Stimulated activated CD8-positive, alpha-beta memory T cell treated with anti-CD3 and anti-CD28 coated beads, Interleukin-12 subunit alpha, Interleukin-12 subunit beta, amount 100 ng/mL, for 4 hours (primary cell): ENCODE results near the gene EXOC3.
A peak's percentile ranks its signal among the peaks of the same experiment; 100 is the strongest.

Source experiments
- DNase-seq: peaks from one replicate; pipeline ENCODE4 v3.0.0-alpha.2; 2020; ENCODE audit warnings: low read depth

EXOC3 gene

DNA sequence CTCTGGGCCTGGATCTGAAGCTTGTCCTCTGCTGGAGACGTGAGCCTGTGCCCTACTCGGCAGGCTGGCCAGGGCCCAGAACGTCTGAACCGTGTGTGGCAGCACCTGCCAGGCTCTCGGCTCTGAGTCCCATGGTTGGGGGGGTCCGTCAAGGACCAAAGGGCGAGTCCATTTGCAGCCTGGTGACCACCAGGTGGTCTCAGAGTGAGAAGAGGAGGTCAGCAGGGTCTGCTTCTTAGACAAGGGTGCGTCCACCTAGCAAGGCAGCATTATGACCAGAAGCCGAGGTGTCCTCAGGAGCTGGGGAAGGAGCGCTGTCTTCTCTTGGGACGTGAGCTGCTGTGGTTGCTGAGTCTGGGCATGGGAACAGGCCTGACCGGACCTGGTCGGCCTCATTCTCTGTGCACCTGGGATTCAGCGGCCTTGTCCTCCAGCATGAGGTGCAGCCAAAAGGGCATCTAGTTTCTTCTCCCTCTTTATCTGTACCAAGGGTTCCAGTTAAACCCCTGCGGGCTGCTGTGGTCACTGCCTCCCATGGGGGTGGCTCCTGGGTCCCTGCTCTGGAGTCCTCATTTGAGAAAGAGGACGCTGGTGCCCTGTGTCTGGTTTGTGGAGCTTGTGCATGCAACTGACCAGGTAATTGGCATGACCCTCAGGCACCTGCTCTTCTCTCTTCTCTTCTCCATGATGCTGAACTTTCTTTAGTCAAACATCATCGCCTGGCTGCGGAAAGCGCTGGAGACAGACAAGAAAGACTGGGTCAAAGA, 14.4 kb downstream of the EXOC3 start:
- DNase-seq: no peak

DNA sequence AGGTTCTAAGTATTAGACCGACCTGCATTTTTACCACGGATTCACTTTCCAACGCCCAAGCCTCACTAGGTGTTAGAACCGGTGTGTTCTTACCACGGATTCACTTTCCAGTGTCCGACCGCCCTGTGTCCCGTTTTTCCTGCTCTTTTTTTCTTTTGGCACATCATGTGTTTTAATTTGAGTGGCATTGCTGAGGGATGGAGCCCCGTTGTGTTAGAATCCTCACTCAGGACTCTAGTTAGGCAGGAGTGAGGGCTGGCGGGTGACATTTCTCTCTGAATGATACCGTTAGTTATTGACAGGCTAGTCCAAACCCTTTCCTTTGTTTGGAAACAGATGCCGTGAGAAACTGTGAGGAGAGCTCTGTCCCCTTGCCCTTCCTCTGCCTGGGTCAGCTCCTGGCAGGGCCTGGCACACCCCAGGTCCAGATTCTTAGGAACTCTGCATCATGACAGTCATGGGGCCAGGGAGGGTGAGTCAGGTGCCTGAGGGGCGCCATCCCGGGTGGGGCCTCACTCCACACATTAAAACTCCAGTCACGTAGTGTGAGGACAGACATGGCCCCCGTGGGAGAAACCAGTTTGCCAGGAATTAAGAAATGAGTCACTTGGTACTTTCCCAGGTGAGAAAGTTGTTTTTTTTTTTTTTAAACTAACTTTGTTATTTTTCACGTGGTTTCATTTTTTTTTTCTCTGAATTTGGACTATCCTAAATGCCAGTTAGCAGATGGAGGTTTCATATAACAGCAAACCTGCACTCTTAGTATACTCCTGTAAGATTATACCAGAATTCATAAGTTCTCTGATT, 15.8 kb downstream of the EXOC3 start:
- no peak for DNase-seq

DNA sequence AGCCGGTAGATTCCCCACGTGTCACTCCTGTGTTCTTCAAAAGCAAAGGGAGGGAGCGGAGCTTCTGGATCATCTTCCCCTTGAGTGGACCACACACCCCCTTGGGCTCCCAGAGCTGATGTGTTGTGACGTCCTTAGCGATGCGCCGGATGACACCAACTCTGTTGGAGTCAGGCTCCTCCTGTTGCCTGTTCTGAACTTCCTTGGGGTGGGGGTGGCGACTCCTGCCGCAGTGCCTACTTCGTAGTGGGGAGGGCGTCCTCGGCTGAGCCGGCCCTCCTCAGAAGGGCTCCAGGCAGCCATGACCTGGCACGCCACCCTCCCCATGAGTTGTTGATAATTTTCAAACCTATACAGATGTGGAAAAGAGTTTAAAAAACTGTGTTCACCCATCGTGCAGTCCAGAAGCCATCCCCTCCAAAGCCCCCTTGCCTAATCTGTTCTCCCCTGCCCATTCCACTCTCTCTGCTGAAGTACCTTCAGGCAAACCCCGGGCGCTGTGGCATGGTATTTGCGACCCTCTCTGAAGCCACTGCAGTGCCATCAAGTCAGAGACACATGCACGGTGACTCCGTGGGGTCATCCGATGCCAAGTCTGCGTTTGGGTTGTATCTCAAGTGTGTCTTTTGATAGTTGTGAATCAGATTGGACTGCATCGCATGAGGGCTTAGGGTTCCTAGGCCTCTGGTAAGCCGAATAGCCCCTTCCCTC, 16.7 kb downstream of the EXOC3 start:
- no peak for DNase-seq

DNA sequence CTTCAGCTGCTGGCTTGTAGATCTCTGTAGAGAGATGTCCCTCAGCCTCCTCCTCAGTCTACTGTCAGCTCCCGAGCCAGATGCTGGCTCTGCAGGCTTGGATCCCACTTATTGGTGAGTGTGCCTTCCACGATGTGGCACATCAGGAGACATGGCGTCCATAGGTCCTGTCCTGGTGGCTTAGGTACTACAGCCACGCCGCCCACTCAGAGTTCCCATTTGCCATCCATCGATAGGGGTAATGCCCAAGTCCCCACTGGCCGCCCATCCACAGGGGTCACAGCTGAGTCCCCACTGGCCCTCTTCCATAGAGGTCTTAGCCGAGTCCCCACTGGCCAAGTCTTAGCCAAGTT, 17.3 kb downstream of the EXOC3 start:
- no peak for DNase-seq

DNA sequence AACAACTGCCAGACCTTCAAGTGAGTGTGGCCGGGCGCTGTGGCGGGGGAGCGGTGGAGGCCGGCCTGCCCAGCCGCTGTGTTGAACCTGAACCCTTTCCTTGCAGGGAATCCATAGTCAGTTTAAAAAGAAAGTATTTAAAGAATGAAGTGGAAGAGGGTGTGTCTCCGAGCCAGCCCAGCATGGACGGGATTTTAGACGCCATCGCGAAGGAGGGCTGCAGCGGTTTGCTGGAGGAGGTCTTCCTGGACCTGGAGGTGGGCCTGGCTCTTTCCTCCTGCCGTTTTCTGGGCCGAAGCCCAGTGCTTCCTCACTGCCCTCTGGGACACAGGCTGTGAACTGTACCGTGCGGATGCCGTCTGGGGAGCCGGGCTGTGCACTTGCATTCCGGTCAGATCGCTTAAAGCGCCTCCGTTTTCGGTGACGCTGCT, 19.1 kb downstream of the EXOC3 start:
- no peak for DNase-seq

DNA sequence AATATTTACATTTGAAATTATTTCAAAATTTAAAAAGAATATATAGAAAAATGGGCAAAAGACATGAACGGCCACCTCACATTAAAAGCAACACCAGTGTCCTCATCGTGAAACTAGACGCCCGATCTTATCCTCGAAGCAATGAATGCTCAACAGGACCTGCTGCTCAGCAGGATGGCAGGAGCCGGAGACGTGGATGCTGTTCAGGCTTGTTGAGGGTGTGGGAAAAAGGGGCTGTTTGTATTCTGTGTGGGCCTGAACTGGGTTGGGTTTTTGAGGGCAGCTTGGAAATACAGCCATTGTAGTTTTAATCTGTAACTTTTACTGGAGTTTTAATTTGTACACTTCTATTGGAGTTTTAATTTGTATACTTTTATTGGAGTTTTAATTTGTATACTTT, 20.3 kb downstream of the EXOC3 start:
- no peak for DNase-seq

DNA sequence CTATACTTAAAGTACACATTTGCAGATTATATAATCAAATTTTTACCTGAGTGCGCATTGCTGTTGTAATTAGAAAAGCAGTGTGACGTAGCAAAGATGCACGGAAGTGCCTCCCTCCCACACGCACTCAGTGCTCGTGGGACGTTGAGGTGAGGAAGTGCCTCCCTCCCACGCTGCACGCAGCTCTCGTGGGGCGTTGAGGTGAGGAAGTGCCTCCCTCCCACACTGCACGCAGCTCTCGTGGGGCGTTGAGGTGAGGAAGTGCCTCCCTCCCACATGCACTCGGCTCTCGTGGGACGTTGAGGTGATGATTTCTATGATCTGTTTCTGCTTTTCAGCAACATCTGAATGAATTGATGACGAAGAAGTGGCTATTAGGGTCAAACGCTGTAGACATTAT, 21.0 kb downstream of the EXOC3 start:
- peak; percentile 77 for DNase-seq

DNA sequence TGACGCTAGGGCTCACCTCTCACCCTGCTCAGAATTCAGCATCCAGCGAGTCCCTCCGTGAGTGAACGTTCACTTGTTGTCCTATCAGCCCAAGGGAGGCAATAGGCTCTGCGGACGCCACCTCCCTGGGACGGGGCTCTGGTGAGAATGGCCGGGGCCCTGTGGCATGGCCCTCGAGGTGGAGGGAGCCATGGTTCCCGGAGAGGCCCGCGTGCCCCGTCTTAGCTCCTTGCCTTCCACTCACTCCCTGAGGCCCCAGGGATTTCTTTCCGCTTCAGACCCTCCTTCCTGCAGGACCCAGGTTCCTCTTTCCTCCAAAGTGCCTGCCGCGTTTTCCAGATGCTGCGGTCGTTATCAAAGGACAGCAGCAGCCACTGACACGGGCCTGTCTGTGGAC, 21.5 kb downstream of the EXOC3 start:
- DNase-seq: no peak

DNA sequence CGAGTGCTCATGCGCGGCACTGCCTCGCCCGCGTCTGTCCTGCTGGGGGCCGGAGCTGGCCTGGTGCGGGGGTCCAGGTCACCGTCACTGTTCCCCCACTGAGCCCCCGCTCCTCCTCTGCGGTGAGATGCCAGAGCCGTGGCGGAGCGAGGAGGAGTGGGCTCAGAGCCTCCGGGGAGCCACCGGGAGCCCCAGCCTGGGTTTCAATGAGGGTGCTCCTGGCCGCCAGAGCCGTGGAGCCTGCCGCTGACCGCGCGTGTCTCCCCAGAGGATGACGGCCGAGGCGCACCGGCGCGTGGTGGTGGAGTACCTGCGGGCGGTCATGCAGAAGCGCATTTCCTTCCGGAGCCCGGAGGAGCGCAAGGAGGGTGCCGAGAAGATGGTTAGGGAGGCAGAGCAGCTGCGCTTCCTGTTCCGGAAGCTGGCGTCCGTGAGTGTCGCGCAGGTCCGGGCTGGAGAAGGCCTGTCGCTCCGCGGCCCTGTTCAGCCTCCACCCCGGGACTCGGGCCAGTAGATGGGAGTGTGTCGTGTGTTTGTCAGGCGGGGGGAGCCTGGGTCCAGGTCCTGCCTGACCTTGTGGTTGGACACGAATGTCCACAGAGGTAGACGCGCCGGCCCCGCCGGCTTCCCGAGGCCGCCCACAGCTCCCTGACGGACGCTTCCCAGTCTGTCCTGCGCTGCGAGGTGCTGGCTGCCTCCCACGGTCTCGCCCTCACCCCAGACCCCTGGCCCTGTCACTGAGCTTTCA, 22.0 kb downstream of the EXOC3 start:
- DNase-seq: no peak

DNA sequence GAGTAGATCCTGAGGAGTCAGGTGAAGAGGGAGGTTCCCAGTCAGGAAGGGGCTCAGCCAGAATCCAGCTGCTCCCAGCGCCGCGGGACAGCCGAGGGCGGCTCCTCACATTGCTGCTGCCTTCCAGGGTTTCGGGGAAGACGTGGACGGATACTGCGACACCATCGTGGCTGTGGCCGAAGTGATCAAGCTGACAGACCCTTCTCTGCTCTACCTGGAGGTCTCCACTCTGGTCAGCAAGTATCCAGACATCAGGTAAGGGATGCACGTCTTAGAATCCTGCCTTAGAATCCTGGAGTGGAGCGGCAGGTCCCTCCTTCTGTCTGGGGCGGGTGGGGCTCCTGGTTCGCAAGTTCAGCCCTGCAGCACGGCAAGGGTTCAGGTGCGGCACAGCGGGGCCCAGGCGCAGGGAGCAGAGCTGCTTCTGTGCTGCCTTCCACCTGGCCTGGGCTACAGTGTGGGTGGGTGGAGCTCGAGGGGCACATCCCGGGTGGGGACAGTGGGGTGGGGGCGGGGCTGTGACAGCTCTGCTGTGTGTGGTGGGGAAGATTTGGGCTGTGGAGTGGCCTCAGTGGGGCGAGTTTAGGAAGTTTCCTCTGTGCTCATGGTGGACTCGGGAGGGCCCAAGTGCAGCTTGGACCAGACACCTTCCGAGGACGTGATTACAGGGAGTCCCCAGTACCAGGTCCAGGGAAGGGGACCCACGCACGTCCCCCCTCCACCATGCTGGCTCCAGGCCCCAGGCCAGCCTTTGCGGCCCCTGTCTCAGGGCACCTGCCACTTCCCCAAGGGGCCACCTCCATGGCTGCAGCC, 22.8 kb downstream of the EXOC3 start:
- no peak for DNase-seq

DNA sequence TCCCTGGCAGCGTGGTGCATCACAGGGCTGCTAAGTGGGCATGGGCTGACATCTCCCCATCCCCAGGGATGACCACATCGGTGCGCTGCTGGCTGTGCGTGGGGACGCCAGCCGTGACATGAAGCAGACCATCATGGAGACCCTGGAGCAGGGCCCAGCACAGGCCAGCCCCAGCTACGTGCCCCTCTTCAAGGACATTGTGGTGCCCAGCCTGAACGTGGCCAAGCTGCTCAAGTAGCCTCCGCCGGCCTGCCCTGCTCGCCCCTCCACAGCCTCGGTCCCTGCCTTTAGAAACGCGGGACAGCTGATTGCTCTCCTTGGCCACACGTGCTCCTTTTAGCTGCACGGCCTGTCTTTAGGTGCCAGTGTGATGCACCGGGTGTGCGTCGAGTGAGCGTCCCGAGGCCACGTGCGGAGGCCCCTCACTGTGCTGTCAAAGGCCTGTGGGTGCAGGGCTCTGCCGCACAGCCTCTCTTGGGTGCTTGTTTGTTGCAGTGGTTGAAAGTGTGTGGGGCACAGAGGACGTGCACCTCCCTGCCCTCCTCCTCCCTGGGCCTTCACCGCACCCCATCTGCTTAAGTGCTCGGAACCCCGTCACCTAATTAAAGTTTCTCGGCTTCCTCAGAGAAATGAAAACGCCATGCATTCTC, 23.8 kb downstream of the EXOC3 start:
- DNase-seq: no peak

DNA sequence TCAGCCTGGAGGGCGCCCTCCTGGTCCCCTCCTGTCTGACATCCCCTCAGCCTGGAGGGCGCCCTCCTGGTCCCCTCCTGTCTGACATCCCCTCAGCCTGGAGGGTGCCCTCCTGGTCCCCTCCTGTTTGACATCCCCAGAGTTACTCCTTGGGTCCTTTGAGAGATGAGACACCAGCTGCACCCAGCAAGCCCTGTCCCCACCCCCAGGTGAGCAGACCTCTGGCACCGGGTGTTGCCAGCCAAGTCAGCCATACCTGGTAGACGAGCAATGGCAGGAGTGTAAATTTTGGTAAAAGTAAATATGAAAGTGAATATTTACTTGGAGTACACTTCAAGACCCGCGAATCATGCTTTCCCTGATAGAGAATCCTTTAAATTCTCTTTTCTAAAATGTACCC, 25.4 kb downstream of the EXOC3 start:
- no peak for DNase-seq

DNA sequence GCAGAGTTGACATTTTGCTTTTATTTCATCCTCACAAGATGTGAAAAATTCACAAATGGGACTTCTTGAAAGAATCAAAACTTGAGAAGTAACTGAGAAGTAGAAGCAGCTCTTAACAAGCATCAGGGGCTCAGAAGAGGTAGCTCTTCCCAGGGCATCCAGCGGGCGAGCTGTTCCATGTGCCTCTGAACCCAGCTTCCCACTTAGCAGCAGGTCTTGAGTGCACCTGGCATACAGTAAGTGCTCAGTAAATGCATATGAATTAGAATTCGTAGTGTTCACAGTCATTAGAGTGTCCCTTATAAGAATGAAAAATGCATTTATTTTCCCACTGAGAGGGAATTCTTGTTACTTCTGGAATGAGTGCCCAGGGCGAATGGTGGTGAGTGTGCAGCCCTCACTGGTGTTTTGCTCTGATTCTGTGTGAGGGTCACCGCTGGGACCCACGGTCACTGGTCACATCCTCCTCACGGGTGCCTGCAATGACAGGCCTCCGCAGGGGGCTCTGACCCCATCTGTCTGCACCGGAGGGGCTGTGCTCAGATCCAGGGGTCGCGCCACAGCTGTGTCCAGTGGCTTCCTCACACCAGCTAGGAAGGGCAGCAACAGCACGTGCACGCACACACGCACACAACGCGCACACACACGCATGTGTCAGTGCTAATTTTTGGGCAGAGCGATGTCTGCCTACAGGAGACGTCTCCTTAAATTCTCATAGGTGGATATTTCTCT, 26.9 kb downstream of the EXOC3 start:
- no peak for DNase-seq

DNA sequence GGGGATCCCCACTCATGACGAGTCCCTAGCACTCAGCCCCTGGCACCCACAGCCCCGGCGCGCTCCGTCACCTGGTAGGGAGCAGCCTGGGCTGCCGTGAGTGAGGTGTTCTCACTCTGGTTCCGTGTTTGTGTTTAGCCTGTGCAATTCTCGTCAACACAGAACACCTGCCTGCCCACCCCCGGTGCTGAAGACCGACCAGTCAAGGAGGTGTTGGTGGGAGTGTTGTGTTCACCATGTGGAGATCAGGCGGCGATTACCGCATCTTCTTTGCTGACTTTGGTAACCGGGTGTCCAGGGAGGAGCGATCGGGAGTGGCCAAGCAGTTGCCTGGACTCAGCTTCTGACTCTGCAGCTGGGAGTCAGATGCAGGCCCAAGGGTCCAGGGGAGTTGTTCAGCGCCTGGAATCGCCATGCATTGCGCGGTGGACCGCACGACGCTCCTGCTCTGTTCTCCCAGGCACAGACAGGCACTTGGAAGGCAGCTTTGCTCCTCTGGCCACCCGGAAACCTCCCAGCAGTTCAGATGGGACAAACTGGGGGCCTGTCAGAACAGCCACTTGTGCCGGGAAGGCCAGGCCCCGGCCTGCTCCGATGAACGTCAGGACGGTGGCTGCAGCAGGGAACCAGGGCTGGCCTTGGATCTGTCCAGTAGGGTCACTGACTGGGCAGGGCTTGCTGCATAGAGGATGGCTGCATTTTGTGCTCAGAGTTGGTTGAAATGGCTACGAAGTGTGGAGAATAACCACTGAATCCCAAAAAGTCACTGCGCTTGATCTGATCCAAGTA, 28.2 kb downstream of the EXOC3 start:
- DNase-seq: no peak

DNA sequence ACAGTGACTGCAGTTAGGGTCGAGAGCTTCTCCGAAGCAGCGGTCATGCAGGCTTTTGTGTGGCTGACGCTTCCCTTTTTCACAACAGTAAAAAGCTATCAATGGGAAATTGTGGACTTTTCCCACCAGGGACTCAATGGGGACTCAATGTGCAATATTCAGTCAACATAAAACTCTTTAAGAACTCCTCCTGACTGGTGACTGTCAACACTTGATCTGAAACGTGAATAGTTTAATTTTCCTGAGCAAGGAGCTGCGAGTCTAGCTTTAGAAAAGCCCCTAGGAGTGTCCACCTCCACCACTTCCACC, 28.7 kb downstream of the EXOC3 start:
- DNase-seq: no peak

DNA sequence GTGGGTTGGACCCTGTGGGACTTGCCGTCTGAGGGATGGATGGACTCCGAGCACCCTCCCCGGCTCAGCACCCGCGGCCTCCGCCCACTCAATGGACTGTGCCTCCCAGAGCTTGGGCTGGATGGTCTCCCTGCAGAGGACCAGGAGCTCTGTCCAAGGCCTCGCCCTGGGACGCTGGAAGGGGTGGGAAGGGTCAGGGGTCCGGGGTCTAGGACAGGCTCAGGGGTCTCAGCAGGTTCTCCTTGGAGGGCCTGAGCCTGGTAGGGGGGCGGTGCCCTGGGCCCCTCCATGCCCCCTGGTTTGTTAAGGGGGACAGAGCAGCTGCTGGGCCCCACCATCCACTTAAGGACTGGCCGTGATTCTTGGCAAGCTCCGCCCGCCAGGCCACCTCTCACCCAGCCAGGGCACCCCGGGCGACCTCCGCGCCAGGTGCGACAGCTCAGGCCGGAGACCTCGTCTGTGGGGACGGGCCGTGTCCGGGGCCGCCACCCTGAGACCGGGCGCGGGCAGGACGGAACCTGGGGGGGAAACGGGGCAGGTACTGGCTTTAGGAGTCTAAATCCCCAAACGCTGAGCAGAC, 29.2 kb downstream of the EXOC3 start:
- DNase-seq: no peak

DNA sequence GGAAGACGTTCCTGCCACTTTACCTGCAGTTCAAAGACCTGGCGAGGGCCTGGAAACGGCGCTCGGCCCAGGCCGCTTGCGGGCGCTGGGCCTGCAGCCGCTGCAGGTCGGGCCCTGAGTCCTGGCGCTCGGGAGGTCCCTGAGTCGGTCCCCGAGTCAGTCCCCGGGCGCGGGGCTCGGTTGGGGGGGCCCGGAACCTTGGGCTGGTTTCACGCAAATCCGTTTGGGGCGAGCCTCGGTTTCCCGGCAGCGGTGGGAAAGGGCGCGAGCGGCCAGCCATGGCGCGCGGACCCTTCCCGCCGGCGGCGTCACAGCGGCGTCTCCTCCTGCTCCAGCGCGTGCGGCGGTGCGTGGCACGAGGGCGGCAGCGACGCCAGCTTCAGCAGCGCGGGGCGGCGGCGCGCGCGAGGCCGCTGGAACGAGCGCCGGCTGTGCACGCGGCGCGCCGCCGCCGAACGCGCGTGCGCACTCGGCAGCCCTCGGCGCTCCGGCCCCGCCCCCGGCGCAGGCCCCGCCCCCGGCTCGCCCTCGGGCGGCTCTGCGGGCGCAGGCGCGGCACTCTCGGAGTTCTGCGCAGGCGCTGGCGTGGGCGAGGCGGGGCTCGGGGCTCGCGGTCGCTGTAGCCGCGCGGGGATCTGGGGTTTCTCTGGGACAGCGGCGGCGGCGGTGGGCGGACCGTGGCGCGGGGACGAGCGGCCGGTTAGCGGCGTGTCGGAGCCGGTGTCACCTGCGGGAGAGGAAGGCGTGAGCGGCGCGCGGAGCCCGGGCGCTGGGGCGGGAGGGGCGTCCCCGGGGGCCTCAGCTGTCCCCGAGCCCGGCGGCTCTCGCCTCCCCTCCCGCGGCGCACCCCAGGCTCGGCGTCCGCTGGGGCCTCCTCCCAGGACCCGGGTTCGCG, 29.9 kb downstream of the EXOC3 start:
- DNase-seq: peak; percentile 86

DNA sequence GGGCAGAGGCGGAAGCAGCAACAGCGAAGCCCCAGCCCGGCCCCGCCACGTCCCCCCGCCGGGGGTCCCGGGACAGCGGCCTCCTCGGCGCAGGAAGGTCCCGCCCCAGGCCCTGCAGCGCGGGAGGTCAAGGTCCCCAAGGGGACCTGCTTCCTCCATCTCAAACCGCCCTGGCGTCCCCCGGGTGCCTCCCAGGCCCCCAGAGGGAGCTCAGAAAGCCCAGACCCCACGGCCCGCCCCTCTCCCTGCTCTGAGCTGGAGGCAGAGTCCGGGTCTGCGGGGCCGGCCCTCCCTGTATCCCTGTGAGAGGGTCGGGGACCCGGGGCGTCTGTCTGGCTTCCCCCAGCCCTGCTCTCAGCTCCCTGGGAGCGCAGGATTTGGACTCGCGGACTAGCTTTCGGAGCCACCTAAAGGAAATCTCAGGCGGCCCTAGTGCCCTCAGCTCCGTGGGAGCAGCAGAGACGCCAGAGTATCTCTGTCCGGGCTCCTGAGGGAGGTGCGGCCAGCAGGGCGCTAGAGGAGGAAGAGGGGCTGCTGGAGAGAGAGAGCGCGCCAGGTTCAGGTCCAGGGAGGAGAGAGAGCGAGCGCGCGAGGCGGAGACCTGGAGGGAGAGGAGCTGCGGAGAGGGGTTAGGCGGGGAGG, 30.7 kb downstream of the EXOC3 start:
- no peak for DNase-seq
